Activated gamma-delta T cell treated with Interleukin-2 at 50 U/mL for 16 hours (primary cell): ENCODE results near the gene BSG.

Source experiments
- DNase-seq: peaks from one replicate; pipeline ENCODE4 v3.0.0-alpha.2; 2020

BSG gene

GRCh38 chr19:572140-572742 lies at the start of gene BSG:
TSS of gene BSG (plus strand) at chr19:572596. CDS start at chr19:572635, 39 bp downstream.
- peak; percentile 98 for DNase-seq

GRCh38 chr19:522726-523125 lies 49.7 kb upstream of the BSG start:
- no peak for DNase-seq

- no peak for DNase-seq
Measured at GRCh38 chr19:524062-524674, 48.2 kb upstream of the BSG start.

- no peak for DNase-seq
Measured at GRCh38 chr19:525029-525428, 47.4 kb upstream of the BSG start.

GRCh38 chr19:525857-526419 lies 46.5 kb upstream of the BSG start:
- DNase-seq: no peak

GRCh38 chr19:530134-531008 lies 42.0 kb upstream of the BSG start:
- DNase-seq: no peak

GRCh38 chr19:531009-531752 lies 41.2 kb upstream of the BSG start:
- peak; percentile 80 for DNase-seq

- no peak for DNase-seq
Measured at GRCh38 chr19:531753-532560, 40.4 kb upstream of the BSG start, which contains the start of gene CDC34. TSS of gene CDC34 (plus strand) at chr19:531760. CDS start at chr19:531932, 172 bp downstream.

GRCh38 chr19:532561-533363 lies 39.6 kb upstream of the BSG start:
- no peak for DNase-seq

- DNase-seq: no peak
Measured at GRCh38 chr19:533364-534058, 38.9 kb upstream of the BSG start.

GRCh38 chr19:534088-534487 lies 38.3 kb upstream of the BSG start:
- DNase-seq: no peak

GRCh38 chr19:535017-535835 lies 37.2 kb upstream of the BSG start:
- DNase-seq: no peak

- no peak for DNase-seq
Measured at GRCh38 chr19:536031-536880, 36.1 kb upstream of the BSG start.

GRCh38 chr19:536881-537404 lies 35.5 kb upstream of the BSG start:
- DNase-seq: no peak

- DNase-seq: no peak
Measured at GRCh38 chr19:538641-539428, 33.6 kb upstream of the BSG start.

GRCh38 chr19:539429-540030 lies 32.9 kb upstream of the BSG start:
- DNase-seq: no peak
